ENCODE results near the gene MAST3.

Gene MAST3

DNA sequence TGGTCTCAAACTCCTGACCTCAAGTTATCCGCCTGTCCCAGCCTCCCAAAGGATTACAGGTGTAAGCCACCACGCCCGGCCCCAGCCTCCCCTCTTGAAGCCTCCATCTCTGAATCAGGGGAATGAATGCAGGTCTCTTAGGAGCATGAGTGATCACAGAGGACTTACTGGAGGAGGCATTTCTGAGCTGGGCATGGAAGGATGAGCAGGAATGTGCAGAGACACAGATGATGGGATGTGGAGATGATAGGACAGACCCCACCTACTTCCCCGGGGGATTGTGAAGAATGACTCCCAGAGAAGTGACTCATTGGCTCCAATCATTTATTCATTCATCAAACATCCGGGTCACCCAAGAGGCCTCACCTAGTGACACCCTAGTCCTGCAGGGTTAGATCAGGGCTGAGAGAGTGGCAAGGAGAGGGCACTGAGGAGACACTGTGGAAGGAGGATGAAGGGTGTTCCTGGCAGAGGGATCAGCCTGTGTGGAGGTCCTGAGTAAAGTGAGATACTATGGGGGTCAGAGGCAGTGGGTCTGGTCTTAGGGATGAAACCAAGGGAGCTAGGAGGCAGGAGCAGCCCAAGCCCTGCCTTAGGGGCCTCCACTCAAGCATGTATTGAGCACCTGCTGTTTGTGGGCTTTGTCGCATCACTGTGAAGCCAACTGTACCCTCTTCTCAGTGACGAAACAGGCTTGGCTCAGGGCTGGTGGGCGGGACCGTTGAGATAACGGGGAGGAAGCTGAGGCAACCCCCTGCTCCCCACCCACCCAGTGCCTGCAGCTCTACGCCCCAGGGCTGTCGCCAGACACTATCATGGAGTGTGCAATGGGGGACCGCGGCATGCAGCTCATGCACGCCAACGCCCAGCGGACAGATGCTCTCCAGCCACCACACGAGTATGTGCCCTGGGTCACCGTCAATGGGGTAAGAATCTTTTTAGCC, 79.1 kb downstream of the MAST3 start:
- in situ Hi-C loops (cut with HindIII; ENCODE audit: low sequenced_read_pairs): no loop called here

DNA sequence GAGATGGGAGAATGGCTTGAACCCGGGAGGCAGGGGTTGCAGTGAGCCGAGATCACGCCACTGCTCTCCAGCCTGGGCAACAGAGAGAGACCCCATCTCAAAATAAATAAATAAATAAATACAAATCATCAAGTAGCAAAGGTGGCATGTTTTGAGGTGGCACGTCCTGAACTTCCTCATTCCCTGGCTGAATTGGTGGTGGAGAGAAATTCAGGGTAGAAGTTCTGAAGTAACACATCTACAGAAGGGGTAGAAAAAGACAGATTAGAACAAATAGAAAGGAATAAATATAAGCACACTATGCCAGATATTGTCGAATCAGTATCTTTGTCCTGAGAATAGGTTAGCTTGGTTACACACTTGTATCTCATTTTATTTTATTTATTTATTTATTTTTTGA, 82.4 kb downstream of the MAST3 start:
- in situ Hi-C loops (cut with HindIII; ENCODE audit: low sequenced_read_pairs): loop anchor here (10.0 kb wide), 1 partner anchor 85 kb away; no protein-coding TSS in a partner anchor

DNA sequence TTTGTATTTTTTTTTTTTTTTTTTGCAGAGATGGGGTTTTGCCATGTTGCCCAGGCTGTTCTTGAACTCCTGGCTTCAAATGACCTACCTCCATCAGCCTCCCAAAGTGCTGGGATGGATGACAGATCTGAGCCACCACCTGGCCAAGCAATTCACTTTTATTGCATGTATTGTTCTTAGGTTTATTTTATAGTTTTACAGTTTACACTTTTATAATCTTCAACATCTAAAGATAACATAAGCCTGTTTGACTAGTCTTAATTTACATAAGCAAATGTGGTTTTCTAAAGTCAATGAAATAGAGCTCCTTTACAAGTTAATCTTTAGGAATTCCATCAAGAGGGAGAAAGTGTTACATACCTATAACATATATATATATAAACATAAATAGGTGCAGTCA, 86.0 kb downstream of the MAST3 start:
- in situ Hi-C loops (cut with HindIII; ENCODE audit: low sequenced_read_pairs): loop anchor here (10.0 kb wide), 1 partner anchor 81 kb away; no protein-coding TSS in a partner anchor

DNA sequence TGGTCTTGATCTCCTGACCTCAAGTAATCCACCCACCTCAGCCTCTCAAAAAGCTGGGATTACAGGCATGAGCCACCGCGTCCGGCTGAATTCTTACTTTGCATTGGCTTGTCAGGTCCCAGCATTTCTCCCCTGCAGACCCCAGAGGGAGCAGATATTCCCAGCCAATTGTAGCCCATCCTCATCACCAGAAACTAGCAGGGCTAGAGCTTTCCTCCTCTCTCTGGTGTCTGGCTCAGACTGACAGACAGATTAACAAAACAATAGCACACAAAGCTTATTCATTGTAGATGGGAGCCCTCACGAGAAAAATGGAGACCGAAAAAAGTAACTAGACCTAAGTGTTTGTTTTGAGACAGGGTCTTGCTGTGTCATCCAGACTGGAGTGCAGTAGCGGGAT, 88.0 kb downstream of the MAST3 start:
- in situ Hi-C loops (cut with HindIII; ENCODE audit: low sequenced_read_pairs): loop anchor here (10.0 kb wide), 1 partner anchor 79 kb away; no protein-coding TSS in a partner anchor

GRCh38 chr19:18190278-18190677, 92.7 kb downstream of the MAST3 start:
- in situ Hi-C loops (cut with HindIII; ENCODE audit: low sequenced_read_pairs): no loop called here

GRCh38 chr19:18191640-18192062, 94.1 kb downstream of the MAST3 start:
- in situ Hi-C loops (cut with HindIII; ENCODE audit: low sequenced_read_pairs): no loop called here

- in situ Hi-C loops (cut with HindIII; ENCODE audit: low sequenced_read_pairs): no loop called here
Measured at GRCh38 chr19:18192673-18193387, 95.3 kb downstream of the MAST3 start, which contains the start of gene MPV17L2. MPV17L2 (plus strand) TSS chr19:18193218; CDS start chr19:18193282, 64 bp downstream.

- in situ Hi-C loops (cut with HindIII; ENCODE audit: low sequenced_read_pairs): no loop called here
Measured at GRCh38 chr19:18193388-18194180, 96.0 kb downstream of the MAST3 start.

DNA sequence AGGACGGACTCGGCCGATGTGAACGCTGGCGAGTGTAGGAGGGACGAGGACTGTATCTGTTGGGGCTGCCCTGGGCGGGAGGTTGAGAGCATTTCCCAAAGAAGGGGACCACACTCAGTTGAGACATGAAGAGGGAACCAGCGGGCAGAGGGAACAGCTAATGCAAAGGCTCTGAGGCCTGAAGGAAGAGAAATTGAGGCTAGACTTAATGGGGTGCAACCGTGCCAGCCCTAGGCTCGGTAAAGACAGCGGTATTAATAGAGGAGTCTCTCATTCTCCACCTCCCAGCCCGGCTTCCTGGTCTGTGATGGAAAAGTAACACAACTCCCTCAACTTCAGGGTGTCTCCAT, 96.6 kb downstream of the MAST3 start:
- in situ Hi-C loops (cut with HindIII; ENCODE audit: low sequenced_read_pairs): no loop called here

DNA sequence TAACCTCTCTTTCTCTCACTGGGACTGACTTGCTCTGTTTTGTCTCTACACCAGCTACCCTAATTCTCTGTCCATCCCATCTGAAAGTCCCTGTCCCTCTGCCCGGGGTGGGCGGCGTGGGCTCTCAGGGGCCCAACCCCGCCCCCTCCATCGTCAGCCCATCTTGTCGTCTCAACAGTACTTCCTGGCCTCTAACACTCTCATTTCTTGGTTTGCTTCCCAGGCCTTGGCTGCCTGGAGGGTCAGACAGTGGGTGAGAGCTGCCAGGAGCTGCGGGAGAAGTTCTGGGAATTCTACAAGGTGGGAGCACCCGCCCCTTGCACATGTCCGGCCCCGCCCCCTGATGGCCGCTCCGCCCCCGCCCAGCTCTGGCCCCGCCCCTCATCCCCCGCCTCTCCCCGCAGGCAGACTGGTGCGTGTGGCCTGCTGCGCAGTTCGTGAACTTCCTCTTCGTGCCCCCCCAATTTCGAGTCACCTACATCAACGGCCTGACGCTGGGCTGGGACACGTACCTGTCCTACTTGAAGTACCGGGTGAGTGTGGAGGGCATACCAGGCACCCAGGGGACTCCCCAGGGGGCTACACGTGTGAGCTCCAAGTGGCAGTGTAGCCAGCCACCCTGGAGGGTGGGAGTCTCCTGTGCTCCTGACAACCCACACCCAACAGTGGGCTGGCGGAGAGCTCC, 97.1 kb downstream of the MAST3 start:
- in situ Hi-C loops (cut with HindIII; ENCODE audit: low sequenced_read_pairs): no loop called here

- in situ Hi-C loops (cut with HindIII; ENCODE audit: low sequenced_read_pairs): no loop called here
Measured at GRCh38 chr19:18196511-18196845, 98.9 kb downstream of the MAST3 start.

DNA sequence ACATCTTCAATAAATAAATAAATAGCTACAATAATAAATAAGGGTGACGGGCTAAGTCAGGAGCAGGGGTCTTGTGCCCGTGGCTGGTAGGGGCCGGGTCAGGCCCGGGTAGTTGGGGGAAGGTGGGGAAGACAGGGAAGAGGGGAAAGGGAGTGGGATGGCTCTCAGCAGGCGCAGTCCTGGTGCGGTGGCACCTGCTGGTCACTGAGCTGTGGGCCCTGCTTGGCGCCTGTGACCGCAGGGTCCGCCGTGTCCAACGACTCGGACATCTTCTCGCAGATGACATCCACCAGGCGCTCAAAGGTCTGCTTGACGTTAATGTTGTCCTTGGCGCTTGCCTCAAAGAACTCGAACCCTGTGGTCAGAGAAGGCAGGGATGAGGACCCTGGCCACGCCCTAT, 99.7 kb downstream of the MAST3 start:
- in situ Hi-C loops (cut with HindIII; ENCODE audit: low sequenced_read_pairs): no loop called here

DNA sequence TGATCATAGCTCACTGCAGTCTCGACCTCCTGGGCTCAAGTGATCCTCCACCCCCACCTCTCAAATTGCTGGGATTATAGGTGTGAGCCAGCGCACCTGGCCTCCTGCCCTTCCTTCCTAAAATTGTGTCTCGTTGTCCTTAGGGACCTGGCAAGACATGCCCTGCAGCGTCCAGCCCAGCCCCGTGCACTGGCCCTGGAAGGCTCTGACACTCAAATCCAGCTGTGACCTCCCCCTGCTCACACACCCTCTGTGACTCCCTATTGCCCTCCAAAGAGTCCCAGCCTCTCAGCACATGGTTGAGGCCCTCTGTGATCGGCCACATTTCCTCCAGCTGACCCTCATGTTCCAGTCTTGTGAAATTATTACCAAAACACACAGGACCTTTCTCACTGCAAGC, 100.4 kb downstream of the MAST3 start:
- in situ Hi-C loops (cut with HindIII; ENCODE audit: low sequenced_read_pairs): no loop called here

- in situ Hi-C loops (cut with HindIII; ENCODE audit: low sequenced_read_pairs): no loop called here
Measured at GRCh38 chr19:18198374-18198773, 100.8 kb downstream of the MAST3 start.
